ENCODE data around the gene METTL17. TPM values are rescaled to one million over a fixed set of nuclear protein-coding genes. Genes with fewer than 3 reads are reported as not detected.

Gene METTL17
- total and polyA plus RNA-seq, 12 donors, result 66.2 to 231 (median 100) TPM

- Histone ChIP-seq H3K4me3 (peak overlapping the region in 2 of 4 donors; percentile 64 to 71), H3K27ac (peak overlapping the region in 3 of 5 donors; percentile 65 to 93 (median 87)), H3K4me1 (replicated peaks in 1 of 2) (peaks cover 36 to 52% of the 10 kb centered on the region in 2 donors), H3K27me3 (no peaks in the 10 kb centered on the region), H3K9me3 (replicated peaks in 1 of 3) (no peaks in the 10 kb centered on the region), H3K36me3 (replicated peaks in 1 of 2) (peaks cover 0 to 39% of the 10 kb centered on the region in 2 donors)
- TF ChIP-seq CTCF (IDR thresholded peaks at IDR 0.05), result no peak
- TF ChIP-seq POLR2A (IDR thresholded peaks at IDR 0.05), result no peak
- 15 to 34% (median 29%) methylated on average over 7 of the region's 7 CpGs for WGBS, 4 donors
- intact Hi-C loops (cut with DNase I), result loop anchor here in 1 of 2 donors (5.0 kb wide), 1 partner anchor 69 kb away; no protein-coding TSS in a partner anchor
- peak in 5 of 7 donors; percentile 44 to 70 (median 51) for DNase-seq
These were observed 33.4 kb downstream of the METTL17 start for GRCh38 chr14:21023174-21023573.

- Histone ChIP-seq H3K9me3 (replicated peaks in 1 of 3) (no peaks in the 10 kb centered on the region), H3K27ac (peak overlapping the region in 4 of 5 donors; percentile 65 to 93 (median 78)), H3K27me3 (no peaks in the 10 kb centered on the region), H3K4me1 (replicated peaks in 1 of 2) (peaks cover 36 to 50% of the 10 kb centered on the region in 2 donors), H3K4me3 (peak overlapping the region; percentile 64 to 71 (median 65)), H3K36me3 (replicated peaks in 1 of 2) (peaks cover 0 to 30% of the 10 kb centered on the region in 2 donors)
- 5 to 13% (median 10%) methylated on average over 13 to 17 of the region's 17 CpGs for WGBS, 4 donors
- no peak for TF ChIP-seq CTCF (IDR thresholded peaks at IDR 0.05)
- no peak for TF ChIP-seq POLR2A (IDR thresholded peaks at IDR 0.05)
- peak in 1 of 7 donors; percentile 45 for DNase-seq
- intact Hi-C loops (cut with DNase I), result loop anchor here in 1 of 2 donors (5.0 kb wide), 1 partner anchor 68 kb away; no protein-coding TSS in a partner anchor
These were observed 34.2 kb downstream of the METTL17 start for GRCh38 chr14:21023817-21024584.

GRCh38 chr14:21024585-21025370, 35.0 kb downstream of the METTL17 start, which contains the start of gene NDRG2:
Gene NDRG2 (minus strand): TSS chr14:21025061. CDS start chr14:21023315, 1,746 bp downstream.
- WGBS, 4 donors, result 0 to 1% (median 0%) methylated on average over 33 to 72 of the region's 72 CpGs
- intact Hi-C loops (cut with DNase I), result loop anchor here in 1 of 2 donors (5.0 kb wide), 1 partner anchor 68 kb away; no protein-coding TSS in a partner anchor

More at GRCh38 chr14:21024585-21025370, 35.0 kb downstream of the METTL17 start, which contains the start of gene NDRG2:
- peak within 1 kb of the TSS; percentile 43 to 93 (median 68) for H3K27ac ChIP-seq
- peak; percentile 37 to 63 for TF ChIP-seq POLR2A (IDR thresholded peaks at IDR 0.05)
- no peak for TF ChIP-seq CTCF (IDR thresholded peaks at IDR 0.05)
- H3K4me1 ChIP-seq (replicated peaks in 1 of 2), result peaks cover 36 to 50% of the 10 kb centered on the region in 2 donors
- no peaks in the 10 kb centered on the region for H3K27me3 ChIP-seq
- peak within 1 kb of the TSS; percentile 64 to 71 (median 65) for H3K4me3 ChIP-seq
- H3K9me3 ChIP-seq (replicated peaks in 1 of 3), result no peaks in the 10 kb centered on the region
- peaks cover 0 to 23% of the 10 kb centered on the region in 2 donors for H3K36me3 ChIP-seq (replicated peaks in 1 of 2)
- DNase-seq, result peak; percentile 79 to 91 (median 86)
